ENCODE measurements around the gene LFNG.

LFNG gene

DNA sequence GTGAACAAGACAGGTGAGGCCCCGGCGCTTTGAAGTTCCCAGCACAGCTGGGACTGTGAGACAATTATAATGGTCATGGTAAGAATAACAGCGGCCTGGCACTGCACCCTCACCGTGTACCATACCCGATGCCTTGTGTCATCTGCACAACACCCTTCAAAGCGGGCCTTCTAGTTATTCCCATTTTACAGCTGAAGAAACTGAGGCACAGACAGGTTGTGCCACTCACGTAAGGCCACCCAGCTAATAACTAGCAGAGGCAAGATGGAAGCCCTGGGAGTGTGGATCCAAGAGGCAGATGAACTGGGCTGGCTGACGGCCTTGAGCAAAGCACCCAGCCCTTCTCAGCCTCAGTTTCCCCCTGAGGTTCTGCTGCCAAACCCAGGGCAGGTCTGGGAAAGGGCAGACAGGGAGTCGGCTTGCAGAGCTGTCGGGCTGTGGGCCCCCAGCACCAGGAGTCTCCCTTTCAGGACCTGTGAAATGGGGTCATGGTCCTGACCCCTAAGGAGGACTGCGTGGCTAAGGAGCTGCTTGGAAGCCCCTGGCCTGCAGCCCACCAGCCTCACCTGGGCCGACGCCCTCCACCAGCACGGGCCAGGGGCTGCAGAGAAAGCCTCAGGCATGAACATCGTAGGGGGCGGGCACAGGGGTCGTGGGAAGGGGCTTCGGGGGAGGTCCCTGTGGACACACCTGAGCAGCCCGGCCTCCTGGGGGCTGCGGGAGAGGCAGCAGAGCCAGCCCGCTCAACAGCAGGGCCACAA lies 15.3 kb upstream of the LFNG start:
- DNase-seq = no peak

DNA sequence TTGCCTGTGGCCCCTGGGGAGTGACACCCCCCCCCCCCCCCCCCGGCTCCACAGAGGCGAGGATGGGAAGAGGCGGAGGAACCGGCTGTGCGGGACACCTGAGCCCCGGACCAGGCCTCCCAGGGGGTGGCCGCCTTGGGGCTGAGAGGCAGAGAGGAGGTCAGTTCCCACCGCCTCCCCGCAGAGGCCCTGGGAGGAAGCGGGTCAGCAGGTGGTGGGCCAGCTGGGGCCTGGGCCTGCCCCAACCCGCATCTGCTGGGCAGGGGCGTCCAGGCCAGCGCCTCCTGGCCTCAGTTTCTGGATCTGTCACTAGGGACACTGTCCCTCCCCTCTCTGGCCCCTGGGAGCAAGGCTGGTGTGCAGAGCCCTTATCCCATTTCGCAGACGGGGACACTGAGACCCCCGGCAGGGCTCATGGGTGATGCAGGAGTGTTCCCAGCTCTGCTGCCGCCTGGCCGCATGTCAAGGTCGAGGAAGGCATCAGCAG lies 14.6 kb upstream of the LFNG start:
- DNase-seq = no peak

DNA sequence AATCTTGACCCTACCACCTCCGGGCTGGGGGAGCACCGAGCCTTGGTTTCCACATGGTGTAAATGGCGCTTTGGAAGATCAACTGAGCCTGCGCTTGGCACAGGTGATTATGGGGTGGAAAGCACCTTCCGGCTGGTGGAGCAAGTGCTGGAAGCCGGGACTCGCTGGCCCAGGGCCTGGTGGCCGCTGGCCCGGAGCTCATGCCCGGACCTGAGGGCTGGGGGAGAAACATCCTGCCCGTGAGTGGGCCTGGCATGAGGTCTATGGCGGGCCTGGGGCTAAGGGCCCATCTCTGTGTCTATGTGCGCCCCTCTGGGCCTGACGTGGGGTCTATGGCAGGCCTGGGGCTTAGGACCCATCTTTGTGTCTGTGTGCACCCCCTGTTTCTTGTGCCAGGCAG lies 14.2 kb upstream of the LFNG start:
- DNase-seq = no peak

DNA sequence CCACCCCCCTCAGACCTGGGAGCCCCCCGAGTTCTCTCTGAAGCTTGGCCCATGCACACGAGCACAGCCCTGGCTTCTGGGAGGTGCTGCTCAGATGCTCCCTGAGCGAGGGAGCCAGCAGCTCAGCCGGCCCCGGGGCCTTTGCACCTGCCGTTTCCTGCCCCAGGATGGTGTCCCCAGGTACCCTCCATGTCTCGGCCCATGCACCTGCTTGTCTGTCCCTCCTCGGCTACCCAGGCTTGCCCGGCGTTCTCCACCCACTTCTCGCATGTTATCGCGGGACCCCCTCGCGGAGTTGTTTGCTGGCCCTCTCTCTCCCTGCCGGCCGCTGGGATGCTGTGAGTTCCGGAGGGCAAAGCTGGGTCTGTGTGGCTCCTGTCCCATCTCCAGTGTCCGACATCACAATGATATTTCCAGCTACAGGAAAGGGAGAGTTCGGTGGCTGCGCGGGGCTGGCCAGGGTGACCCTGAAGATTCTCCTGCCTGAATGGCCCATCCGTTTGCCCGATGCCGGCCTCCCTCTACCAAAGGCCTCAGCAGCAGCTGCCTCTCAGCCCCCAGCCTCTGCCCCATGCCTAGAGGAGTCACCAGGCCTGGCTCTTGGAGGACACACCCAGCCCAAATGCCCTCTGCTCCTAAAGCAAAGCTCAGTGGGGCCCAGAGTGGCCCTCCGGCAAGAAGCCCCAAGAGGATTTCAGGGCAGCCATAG lies 12.2 kb upstream of the LFNG start:
- DNase-seq = no peak

DNA sequence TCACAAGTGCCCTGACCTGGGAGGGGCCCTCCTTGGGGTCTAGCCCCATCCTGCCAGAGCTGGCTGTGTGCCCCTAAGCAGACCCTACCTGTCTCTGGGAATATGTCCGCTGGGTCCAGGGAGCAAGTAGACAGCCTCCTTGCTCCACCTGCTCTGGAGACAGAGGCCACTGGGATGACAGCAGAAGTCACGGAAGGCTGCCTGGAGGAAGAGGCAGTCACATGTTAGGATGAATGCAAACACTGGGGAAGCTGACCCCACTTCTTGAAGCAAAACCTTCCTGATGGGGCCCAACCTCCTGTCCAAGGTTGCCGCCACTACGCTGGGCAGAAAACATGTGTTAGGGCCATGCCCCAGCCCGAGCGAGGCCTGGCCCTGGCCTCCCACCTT lies 11.7 kb upstream of the LFNG start:
- DNase-seq = no peak

DNA sequence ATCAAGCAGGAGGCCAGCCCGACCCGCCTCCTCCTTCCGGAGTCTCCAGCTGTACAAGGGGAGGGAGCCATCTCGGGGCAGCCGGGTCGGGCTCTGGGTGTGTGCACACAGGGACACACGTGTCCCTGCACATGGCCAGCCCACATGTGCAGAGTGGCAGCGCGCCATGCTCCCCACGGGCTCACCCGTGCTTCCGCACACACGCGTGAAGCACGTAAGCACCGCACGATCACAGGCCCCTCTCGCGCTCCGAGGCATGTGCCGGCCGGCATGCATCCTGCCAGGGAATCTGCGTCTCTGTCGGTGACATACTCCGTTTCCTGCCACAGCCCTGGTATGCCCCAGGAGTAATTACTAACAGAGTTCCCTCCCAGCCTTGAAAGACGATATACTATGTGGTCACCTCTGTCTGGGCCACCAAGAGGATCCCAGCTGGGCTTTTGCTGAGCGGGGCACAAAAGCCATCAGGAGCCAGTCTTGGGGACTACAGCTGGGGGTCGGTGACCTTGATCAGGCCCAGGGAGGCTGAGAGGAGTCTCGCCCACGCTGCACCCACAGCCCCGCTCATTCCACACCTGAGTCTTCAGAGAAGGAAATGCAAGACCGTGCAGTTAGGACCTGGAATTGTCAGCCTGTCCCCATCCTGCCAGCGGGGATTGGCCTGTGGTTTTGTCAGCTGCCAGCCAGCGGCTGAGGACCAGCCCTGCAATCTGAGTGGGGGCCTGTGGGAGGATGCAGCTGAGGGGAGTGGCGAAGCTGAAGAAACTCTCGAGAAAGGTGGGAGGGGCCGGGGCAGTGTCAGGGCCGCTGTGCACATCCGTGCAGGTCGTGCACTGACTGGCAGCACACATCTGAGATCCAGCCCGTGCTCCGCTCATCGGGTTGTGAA lies 11.0 kb upstream of the LFNG start:
- DNase-seq = peak; percentile 83

DNA sequence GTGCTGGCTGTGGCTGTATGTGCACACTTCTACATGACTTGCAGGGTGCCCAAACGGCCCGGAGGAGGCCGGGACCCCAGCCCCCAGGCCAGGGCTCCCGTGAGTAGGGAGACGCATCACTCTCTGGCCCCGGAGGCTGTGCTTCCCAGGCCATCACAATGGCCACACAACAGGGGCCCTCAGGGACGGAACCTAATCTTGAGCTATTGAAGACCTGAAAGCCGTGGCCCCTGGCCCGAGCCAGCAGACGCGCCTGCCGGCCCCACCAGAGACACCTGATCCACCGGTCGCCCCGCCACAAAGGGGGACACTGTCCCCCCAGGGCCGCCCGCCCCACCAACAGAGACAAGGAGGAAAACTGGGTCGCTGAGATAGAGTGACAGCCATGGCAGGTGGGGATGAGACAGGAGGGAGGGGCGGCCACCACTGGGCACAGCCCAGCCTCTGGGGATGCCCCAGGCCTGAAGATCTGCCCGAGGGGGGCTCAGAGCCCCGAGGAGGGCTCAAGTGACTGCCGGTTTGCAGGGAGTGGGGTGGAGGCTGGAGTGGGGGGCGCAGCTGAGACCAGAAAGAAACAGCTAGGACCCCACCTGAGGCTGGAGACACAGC lies 10.2 kb upstream of the LFNG start:
- DNase-seq = no peak

DNA sequence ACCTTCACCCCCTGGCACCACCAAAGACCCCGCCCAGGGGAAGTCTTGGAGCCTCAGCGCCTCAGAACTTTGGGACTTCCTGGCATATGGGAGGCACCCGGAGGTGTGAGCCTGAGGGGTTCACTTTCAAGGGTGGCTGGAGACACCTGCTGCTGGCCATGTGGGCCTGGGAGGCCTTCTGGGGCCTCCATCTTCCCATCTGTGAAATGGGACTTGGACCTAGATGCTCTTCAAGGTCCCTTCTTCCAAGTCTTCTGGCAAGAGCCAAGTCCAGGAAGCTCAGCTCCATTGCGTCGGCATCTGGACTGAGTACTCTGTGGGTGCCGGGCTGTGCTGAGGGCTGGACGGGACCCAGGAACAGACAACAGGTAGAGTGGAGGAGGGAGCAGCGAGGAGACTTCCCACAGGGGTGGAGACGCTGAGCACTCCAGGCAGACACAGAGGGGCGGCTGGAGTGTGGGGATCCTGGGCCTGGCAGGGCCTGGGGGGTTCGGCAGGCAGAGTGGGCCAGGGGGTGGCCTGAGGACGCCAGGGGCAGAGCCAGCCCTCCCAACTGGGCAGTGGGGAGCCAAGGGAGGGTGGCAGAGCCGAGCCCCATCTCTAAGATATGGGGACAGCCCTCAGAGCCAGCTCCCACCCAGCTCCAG lies 9.3 kb upstream of the LFNG start:
- no peak for DNase-seq

DNA sequence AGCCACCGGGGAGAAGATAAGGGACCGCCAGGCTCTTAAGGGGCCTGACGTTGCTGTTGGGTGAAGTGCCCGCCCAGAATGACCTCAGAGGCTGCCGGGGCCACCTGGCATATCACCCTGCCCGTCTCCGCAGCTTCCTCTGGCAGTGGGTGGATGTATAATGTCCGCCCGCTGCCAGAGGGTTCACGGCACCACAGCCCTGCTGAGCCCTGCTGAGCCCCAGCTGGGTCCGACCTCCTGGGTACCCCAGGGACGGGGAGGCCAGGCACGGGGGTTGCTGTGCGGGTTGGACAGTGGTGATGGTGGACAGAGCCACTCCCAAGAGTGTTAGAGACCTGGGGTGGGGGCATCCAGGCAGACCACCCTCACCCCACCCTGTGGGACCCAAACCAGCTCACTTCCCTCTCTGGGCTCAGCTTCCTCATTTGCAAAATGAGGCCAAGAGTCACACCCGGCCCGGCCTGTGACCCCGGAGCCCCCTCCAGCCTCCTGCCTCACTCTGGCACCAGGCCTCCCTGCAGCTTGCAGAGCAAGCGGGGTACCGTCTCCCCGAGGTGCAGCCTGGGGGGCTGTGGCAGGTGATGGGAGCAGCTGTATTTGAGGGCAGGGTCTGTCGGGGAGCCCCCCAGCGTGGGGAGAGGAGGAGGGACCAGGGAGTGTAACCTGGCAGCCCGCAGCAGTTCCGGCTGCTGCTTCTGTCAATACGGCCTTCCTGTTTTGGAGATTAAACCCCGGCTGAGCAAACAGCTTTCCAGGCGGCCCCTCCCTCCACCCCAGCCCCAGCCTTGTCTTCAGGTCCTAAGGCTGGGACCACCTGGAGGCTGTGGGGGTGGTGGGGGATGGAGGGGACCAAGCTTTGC lies 8.4 kb upstream of the LFNG start:
- DNase-seq = peak; percentile 64

DNA sequence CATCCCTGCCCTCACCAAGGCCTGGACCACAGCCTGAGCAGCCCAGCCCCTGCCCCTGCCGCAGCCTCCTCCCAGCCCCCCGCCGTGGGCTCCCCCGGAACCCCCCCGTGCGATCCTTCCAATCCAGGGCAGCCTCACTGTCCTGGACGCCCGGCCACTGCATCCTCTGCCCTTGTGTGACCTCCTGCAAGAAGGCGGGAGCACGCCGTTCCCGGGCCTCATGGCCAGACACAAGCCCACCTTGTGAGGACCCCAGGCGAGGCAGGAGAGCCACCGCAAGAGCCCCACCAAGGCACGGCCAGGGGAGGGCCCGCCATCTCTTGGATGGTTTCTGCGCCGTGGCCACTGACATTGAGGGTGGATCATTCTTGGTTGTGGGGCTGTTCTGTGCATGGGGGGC lies 7.8 kb upstream of the LFNG start:
- DNase-seq = no peak

DNA sequence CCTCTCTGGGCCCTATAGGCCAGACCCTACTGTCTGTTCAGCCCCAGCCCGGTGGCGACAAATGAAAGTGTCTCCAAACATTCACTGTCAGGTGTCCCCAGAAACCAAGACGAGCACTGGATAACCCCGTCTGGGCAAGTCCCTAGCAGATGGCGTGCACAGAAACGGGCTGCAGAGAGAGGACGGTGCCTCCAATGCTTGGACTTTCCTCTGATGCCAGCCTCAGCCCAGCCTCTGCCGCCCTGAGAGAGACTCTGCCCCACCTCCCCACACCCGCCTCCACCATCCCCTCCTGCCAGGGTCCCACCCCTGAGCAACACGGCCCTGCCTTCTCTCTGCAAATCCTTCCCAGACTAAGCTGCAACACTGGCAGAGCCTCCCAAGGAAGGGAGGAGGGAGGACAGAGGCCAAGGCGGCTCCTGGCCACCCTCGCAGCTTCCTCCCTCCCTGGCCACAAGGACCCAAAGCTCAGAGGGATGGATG lies 7.4 kb upstream of the LFNG start:
- DNase-seq = peak; percentile 41

DNA sequence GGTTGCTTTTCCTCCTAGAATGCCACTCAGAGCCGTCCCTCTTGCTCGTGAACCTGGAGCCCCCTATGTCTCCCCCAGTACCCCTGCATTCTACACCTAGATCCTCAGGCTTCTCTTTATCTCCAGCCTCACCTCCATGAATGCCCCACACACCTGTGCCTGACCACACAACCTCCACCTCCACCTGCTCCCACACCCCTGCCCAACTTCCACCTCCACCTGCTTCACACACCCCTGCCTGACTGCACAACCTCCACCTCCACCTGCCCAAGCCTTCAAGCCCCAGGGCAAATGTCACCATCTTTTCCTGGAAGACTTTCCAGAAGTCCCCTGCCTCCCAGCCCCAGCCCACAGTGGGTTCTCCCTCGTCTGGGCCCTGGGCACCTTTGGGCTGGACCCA lies 6.9 kb upstream of the LFNG start:
- DNase-seq = no peak

DNA sequence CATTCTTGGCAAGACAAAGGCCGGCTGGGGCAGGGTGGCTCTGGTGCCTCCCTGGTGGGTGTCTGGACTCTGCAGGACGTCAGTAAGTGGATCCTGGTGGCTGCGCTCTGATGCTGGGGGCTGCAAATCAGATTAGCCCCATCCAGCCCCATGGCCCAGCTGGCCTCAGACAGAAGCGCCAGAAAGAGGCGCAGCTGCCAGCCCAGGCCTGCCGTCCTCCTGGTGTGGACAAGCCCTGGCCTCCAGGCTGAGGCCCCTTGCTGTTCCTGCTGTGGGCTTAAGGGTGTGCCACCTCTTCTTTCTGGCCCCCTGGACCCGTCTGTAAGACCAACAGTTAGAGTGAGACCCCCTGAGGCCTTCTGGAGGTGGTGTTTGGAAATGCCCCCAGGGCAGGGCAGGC lies 5.9 kb upstream of the LFNG start:
- DNase-seq = no peak

DNA sequence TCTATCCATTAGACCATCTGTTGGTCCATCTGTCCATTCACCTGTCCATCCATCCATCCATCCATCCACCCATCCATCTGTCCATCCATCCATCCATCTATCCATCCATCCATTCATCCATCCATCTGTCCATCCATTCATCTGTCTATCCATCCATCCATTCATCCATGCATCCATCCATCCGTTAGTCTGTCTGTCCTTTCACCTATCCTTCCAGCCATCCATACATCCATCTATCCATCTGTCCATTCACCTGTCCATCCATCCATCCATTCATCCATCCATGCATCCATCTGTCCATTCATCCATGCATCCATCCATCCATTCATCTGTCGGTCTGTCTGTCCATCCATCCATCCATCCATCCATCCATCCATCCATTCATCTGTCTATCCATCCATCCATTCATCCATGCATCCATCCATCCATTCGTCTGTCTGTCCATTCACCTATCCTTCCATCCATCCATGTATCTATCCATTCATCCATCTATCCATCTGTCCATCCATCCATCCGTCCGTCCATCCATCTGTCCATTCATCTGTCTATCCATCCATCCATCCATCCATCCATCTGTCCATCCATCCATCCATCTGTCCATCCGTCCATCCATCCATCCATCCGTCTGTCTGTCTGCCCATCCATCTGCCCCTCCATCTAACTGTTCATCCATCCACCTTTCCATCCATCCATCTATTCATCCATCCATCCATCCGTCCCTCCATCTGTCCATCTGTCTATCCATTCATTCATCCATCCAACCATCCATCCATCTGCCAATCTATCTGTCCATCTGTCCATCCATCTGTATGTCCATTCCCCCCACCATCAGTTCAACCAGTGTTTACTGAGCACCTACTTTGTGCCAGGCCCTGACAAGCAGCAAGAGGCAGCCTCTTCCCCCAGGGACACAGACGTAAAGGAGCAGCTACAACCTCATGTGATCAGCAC lies 4.8 kb upstream of the LFNG start:
- no peak for DNase-seq

DNA sequence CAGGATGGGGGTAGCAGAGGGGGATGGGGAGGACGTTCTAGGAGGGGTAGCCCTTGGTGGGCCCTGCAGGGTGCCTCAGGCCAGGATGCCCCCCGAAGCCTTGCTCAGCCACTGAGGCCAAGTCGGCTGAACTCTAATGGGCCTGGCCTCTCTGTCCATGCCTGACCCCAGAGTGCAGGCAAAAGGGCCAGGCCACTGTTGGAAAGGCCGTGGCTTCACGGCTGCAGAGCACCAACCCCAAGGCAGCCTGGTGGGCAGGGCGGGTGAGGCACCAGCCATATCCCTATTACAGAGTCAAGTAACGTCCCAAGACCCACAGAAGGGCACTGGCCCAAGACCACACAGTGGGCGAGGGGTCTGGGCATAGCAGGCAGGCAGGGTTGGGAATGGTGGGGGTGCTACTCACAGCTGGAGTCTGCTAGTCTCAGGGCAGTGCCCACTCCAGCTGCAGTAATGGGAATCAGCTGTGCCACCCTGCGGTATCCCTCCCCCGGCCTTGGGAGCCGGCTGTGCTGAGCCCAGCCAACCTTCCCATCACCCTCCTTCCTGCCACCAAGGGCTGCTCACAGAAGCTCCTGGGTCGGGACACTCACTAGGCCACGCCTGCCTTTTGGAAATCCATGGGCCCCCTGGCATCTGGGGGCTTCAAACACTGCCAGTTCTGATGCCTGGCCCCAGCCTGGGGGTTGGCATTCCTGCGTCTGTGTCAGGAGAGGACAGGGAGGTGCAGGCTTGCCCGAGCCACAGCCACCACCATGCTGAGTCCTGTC lies 4.0 kb upstream of the LFNG start:
- DNase-seq = no peak

DNA sequence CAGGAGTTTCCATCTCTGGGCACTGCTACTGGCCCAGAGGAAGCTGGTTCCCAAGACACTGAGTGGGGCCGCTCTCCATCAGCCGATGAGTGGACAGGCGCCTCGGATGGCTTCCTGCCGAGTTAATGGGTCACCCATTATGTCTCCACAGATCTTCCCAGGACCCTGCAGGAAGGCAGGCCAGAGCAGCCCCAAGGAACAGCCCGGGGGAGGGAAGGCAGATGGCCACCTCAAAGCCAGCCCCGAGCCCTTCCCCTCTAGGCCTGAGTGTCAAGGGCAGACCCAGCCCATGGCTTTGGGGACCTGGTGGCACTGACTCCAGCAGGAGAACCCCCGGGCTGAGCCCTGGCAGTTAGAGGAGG lies 3.4 kb upstream of the LFNG start:
- no peak for DNase-seq

DNA sequence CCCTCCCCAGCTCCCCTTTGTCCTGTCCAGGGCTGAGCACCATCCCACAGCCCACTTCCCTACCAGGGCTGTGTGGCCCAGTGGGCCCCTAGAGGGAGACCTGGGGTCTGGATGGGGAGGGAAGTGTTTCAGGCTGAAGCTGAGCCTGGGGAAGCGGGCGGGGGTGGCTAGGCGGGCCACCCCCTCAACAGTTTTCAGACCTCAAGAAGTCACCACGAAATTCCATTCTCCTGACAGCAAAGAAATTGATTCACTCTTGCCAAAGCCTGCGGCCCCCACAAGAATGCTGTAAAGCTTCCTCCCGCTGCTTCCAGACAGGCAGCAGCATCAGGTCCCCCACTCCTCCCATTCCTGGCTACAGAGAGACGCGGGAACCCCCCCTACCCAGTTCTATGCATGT lies 2.5 kb upstream of the LFNG start:
- DNase-seq = no peak

DNA sequence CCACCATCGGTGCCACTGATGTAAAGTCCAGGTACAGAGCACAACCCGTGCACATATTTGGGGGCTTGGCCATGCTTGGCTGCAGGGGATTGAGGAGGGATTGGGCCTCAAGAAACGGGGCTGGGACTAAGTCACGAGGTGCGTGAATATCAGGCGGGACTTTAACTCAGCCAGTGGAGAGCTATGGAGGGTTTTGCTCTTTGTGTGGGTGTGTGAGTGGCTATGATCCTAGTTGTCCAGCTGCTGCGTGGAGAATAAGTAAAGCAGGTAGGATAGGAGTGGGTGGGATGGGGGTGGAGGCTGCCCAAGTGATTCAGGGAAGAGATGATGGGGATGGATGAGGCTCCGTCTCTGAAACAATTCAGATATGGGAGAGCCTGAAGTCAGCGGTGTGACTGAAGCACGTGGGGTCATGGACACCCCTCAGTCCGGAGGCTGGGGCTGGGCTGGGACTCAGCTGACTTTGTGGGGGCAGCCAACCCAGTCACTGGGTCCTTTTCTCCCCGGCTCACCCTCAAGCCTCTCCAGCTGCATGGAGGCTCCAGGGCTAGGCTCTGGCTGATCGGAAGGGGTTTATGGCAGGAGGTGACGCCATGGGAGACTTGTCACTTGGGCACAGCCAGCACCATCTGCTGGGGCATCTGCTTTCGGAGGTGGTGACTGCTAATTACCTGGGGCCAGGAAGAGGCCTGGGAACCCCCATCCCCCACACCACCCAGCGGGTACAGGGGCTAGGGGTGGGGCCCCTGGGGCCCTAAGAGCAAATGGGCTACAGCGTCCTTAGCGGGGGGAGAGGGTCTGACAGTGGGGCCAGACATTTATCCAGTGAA lies 1.7 kb upstream of the LFNG start:
- no peak for DNase-seq

DNA sequence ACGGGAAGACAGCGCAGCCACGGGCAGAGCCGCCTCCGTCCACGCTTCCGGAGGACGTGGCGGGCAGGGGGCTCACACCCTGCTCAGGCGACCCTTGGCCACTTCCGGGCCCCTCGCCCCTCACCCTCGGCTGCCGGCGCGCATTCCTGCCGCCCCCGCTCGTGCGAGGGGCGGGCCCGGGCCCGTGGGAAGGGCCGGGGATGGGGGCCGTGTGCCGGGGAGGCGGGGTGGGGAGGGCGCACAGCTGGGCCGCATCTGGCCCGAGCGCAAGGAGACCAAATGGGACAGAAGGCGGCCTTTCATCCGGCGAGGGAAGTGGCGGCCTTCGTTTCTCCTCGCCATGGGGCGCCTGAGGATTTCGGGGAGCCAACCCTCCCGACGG lies 846 bp upstream of the LFNG start:
- DNase-seq = no peak
